MM.1S (cell line): ENCODE results near the gene NAA10.
A peak's percentile ranks its signal among the peaks of the same experiment; 100 is the strongest.

ENCODE experiments used
- DNase-seq: peaks from one replicate; pipeline ENCODE4 v3.0.0-alpha.2; 2015
- H2AFZ ChIP-seq: fragments of 300-600 bp; sonication (generic); 2 replicates; pipeline ENCODE4 v1.6.0; 2016; ENCODE audit warnings: antibody characterized with exemption, low read length
- H3F3A ChIP-seq: fragments of 300-600 bp; sonication (generic); 2 replicates; pipeline ENCODE4 v1.6.1; 2016; ENCODE audit warnings: mild to moderate bottlenecking, antibody characterized with exemption, low read length, moderate library complexity, mixed read lengths; ENCODE audit not compliant: insufficient read depth
- H3K27ac ChIP-seq: fragments of 300-600 bp; sonication (generic); 2 replicates; pipeline ENCODE4 v1.5.1; 2016; ENCODE audit warnings: mild to moderate bottlenecking, low read length
- H3K27me3 ChIP-seq: fragments of 300-600 bp; sonication (generic); replicated peaks from 2 replicates; pipeline ENCODE4 v1.6.0; 2016; ENCODE audit warnings: low read length; ENCODE audit not compliant: insufficient read depth
- H3K36me3 ChIP-seq: fragments of 300-600 bp; sonication (generic); replicated peaks from 2 replicates; pipeline ENCODE4 v1.6.1; 2016; ENCODE audit warnings: mild to moderate bottlenecking, low read length, mixed read lengths; ENCODE audit not compliant: insufficient read depth
- H3K4me1 ChIP-seq: fragments of 300-600 bp; sonication (generic); 2 replicates; pipeline ENCODE4 v1.6.1; 2016; ENCODE audit warnings: low read length, mixed read lengths
- H3K4me2 ChIP-seq: fragments of 300-600 bp; sonication (generic); 2 replicates; pipeline ENCODE4 v1.6.0; 2016; ENCODE audit warnings: low read depth, low read length
- H3K4me3 ChIP-seq: fragments of 300-600 bp; sonication (generic); 2 replicates; pipeline ENCODE4 v1.5.1; 2016; ENCODE audit warnings: low read length, mixed read lengths
- H3K79me2 ChIP-seq: fragments of 300-600 bp; sonication (generic); 2 replicates; pipeline ENCODE4 v1.6.1; 2016; ENCODE audit warnings: mixed run types, low read length, mixed read lengths
- H3K9ac ChIP-seq: fragments of 300-600 bp; sonication (generic); 2 replicates; pipeline ENCODE4 v1.6.1; 2016; ENCODE audit warnings: low read length, mixed read lengths
- H3K9me2 ChIP-seq: fragments of 300-600 bp; sonication (generic); replicated peaks from 2 replicates; pipeline ENCODE4 v1.6.1; 2016; ENCODE audit warnings: mild to moderate bottlenecking, low read length, mixed read lengths; ENCODE audit not compliant: insufficient read depth
- H3K9me3 ChIP-seq: fragments of 300-600 bp; sonication (generic); replicated peaks from 2 replicates; pipeline ENCODE4 v1.6.1; 2016; ENCODE audit warnings: mild to moderate bottlenecking, low read length, mixed read lengths; ENCODE audit not compliant: insufficient read depth
- H4K20me1 ChIP-seq: fragments of 300-600 bp; sonication (generic); 2 replicates; pipeline ENCODE4 v1.6.1; 2016; ENCODE audit warnings: mild to moderate bottlenecking, low read length, moderate library complexity, mixed read lengths; ENCODE audit not compliant: insufficient read depth
- CTCF ChIP-seq: fragments of 300-600 bp; sonication (generic); IDR thresholded peaks from 2 replicates; pipeline ENCODE4 v1.5.1; 2016; ENCODE audit warnings: antibody characterized with exemption, low read length, mixed read lengths
- EZH2 ChIP-seq: fragments of 300-600 bp; sonication (generic); optimal IDR thresholded peaks from 2 replicates; pipeline ENCODE3; 2017; ENCODE audit warnings: low read depth, mild to moderate bottlenecking, antibody characterized with exemption, low read length, mixed read lengths
- EZH2phosphoT487 ChIP-seq: fragments of 300-600 bp; sonication (generic); IDR thresholded peaks from 2 replicates; pipeline ENCODE4 v1.6.1; 2018; ENCODE audit warnings: antibody characterized with exemption, low read length

The NAA10 gene

GRCh38 chrX:153955228-153955732, 20.4 kb upstream of the NAA10 start:
- Histone ChIP-seq H2AFZ (no peak overlapping the region), H3K9me3 (no peaks in the 10 kb centered on the region), H3F3A (no peaks in the 10 kb centered on the region), H3K27me3 (no peaks in the 10 kb centered on the region), H3K4me2 (no peak overlapping the region), H3K4me1 (no peaks in the 10 kb centered on the region), H4K20me1 (no peaks in the 10 kb centered on the region), H3K4me3 (no peak overlapping the region), H3K79me2 (peaks cover 18% of the 10 kb centered on the region; the same call in 1 of the 2 replicates), H3K36me3 (peaks cover 5% of the 10 kb centered on the region; the same call in 1 of the 2 replicates), H3K9me2 (no peaks in the 10 kb centered on the region), H3K27ac (no peak overlapping the region), H3K9ac (no peak overlapping the region)
- TF ChIP-seq CTCF (no peak), EZH2phosphoT487 (no peak), EZH2 (no peak)
- DNase-seq, result no peak

- H3K27ac ChIP-seq, result no peak overlapping the region
- H3K36me3 ChIP-seq, result peaks cover 5% of the 10 kb centered on the region; the same call in 1 of the 2 replicates
- H3K27me3 ChIP-seq, result no peaks in the 10 kb centered on the region
- H3K4me3 ChIP-seq, result no peak overlapping the region
- peaks cover 14% of the 10 kb centered on the region; the same call in 1 of the 2 replicates for H3K79me2 ChIP-seq
- H4K20me1 ChIP-seq, result no peaks in the 10 kb centered on the region
- no peaks in the 10 kb centered on the region for H3K9me2 ChIP-seq
- H3F3A ChIP-seq, result no peaks in the 10 kb centered on the region
- no peak for DNase-seq
- H3K9me3 ChIP-seq, result no peaks in the 10 kb centered on the region
- H2AFZ ChIP-seq, result no peak overlapping the region
- TF ChIP-seq EZH2, result no peak
- TF ChIP-seq CTCF, result no peak
- TF ChIP-seq EZH2phosphoT487, result no peak
- H3K9ac ChIP-seq, result no peak overlapping the region
- H3K4me1 ChIP-seq, result no peaks in the 10 kb centered on the region
- no peak overlapping the region for H3K4me2 ChIP-seq
Measured at GRCh38 chrX:153954558-153955227, 19.9 kb upstream of the NAA10 start.

- H3K79me2 ChIP-seq, result peaks cover 14% of the 10 kb centered on the region; the same call in 1 of the 2 replicates
- no peak overlapping the region for H3K9ac ChIP-seq
- no peaks in the 10 kb centered on the region for H3K27me3 ChIP-seq
- H3K36me3 ChIP-seq, result peaks cover 5% of the 10 kb centered on the region; the same call in 1 of the 2 replicates
- no peak overlapping the region for H3K4me3 ChIP-seq
- no peak overlapping the region for H3K4me2 ChIP-seq
- H3K9me3 ChIP-seq, result no peaks in the 10 kb centered on the region
- TF ChIP-seq CTCF, result peak; percentile 8; the same call in 1 of the 2 replicates
- TF ChIP-seq EZH2phosphoT487, result no peak
- H3K9me2 ChIP-seq, result no peaks in the 10 kb centered on the region
- H2AFZ ChIP-seq, result no peak overlapping the region
- H3K27ac ChIP-seq, result no peak overlapping the region
- H4K20me1 ChIP-seq, result no peaks in the 10 kb centered on the region
- no peak for DNase-seq
- H3K4me1 ChIP-seq, result no peaks in the 10 kb centered on the region
- no peaks in the 10 kb centered on the region for H3F3A ChIP-seq
Measured at GRCh38 chrX:153953892-153954557, 19.2 kb upstream of the NAA10 start.
